Caco-2 (cell line): ENCODE measurements around the gene VAT1L. TPM values are rescaled to one million over a fixed set of nuclear protein-coding genes. Genes with fewer than 3 reads are reported as not detected.

Experiments used
- BruUV-seq: library from RNA; stranded (reverse); fragments of 400-500 nt; replicated peaks from 2 replicates; lab custom pipeline; 2021; lab: Mats Ljungman, UMichigan
- CTCF ChIA-PET: fragments of 300-600 bp; sonication (Branson Sonifier 250); formaldehyde crosslinking; loops from one replicate; lab custom pipeline; 2022; ENCODE audit warnings: antibody characterized with exemption; lab: Charles Lee
- POLR2A ChIA-PET: fragments of 300-600 bp; sonication (Branson Sonifier 250); formaldehyde crosslinking; loops from one replicate; lab custom pipeline; 2022; ENCODE audit warnings: antibody characterized with exemption; lab: Charles Lee
- DNase-seq, 2 experiments: peaks; one replicate each; pipeline versions ENCODE4 v3.0.0 to v3.0.0-alpha.2; 2020 to 2022
- H3K27me3 ChIP-seq: replicated peaks from 2 replicates; pipeline ENCODE4 v1.6.0; 2011; ENCODE audit warnings: low read length; ENCODE audit not compliant: control insufficient read depth, insufficient read depth
- H3K36me3 ChIP-seq: 2 replicates; pipeline ENCODE4 v1.5.1; 2011; ENCODE audit warnings: low read length; ENCODE audit not compliant: control insufficient read depth, insufficient read depth
- H3K4me1 ChIP-seq: fragments of 250-450 bp; sonication (Bioruptor Pico); 2 replicates; pipeline ENCODE4 v1.5.1; 2020; ENCODE audit warnings: mild to moderate bottlenecking
- H3K4me3 ChIP-seq: 2 replicates; pipeline ENCODE4 v1.5.1; 2011; ENCODE audit warnings: low read depth, mild to moderate bottlenecking, control low read depth, low read length
- H3K9me3 ChIP-seq: fragments of 250-450 bp; sonication (Bioruptor Pico); 2 replicates; pipeline ENCODE4 v1.5.1; 2020; ENCODE audit warnings: mild to moderate bottlenecking, moderate library complexity
- H3K27ac Mint-ChIP-seq: one replicate; pipeline ENCODE4 v1.8.0; 2022; ENCODE audit warnings: mixed read lengths; ENCODE audit not compliant: unreplicated experiment
- H3K27me3 Mint-ChIP-seq: one replicate; pipeline ENCODE4 v1.8.0; 2022; ENCODE audit warnings: mixed read lengths; ENCODE audit not compliant: insufficient read depth, unreplicated experiment
- H3K36me3 Mint-ChIP-seq: one replicate; pipeline ENCODE4 v1.8.0; 2022; ENCODE audit warnings: mild to moderate bottlenecking, mixed read lengths; ENCODE audit not compliant: insufficient read depth, unreplicated experiment
- H3K4me1 Mint-ChIP-seq: one replicate; pipeline ENCODE4 v1.8.0; 2022; ENCODE audit warnings: low read depth, mixed read lengths; ENCODE audit not compliant: unreplicated experiment
- H3K4me3 Mint-ChIP-seq: one replicate; pipeline ENCODE4 v1.8.0; 2022; ENCODE audit warnings: mild to moderate bottlenecking, moderate library complexity, mixed read lengths; ENCODE audit not compliant: unreplicated experiment
- H3K9me3 Mint-ChIP-seq: one replicate; pipeline ENCODE4 v1.8.0; 2022; ENCODE audit warnings: mixed read lengths; ENCODE audit not compliant: unreplicated experiment
- CTCF ChIP-seq, 2 experiments: fragments of 200-600 bp in 1 of 2; IDR thresholded peaks; 1 replicate in 1 of 2; 2 replicates in 1 of 2; pipeline versions ENCODE4 v1.5.1 to v1.8.0; 2011 to 2022; ENCODE audit warnings: antibody characterized with exemption in 1 of 2, control low read depth in 1 of 2, inconsistent platforms in 1 of 2, low read depth in 1 of 2, low read length in 1 of 2, mild to moderate bottlenecking in 1 of 2, moderate library complexity in 1 of 2; ENCODE audit not compliant: insufficient read depth in 1 of 2, severe bottlenecking in 1 of 2, unreplicated experiment in 1 of 2
- intact Hi-C: fragments of 100-400 bp; cut with micrococcal nuclease; formaldehyde crosslinking; loops from one replicate; pipeline ENCODE4 v1.10.0; 2022; ENCODE audit not compliant: unreplicated experiment
- total RNA-seq: library from RNA; stranded (reverse); gene quantifications from 2 replicates; pipeline ENCODE4 v1.2.3, GENCODE V29; 2022

VAT1L gene
- total RNA-seq, 1 experiment from 2014 or later = not detected

GRCh38 chr16:77790912-77791311 lies 2.5 kb downstream of the VAT1L start:
- H3K36me3 ChIP-seq = no peaks in the 10 kb centered on the region
- peaks cover 3% of the 10 kb centered on the region for H3K27me3 ChIP-seq
- Mint-ChIP-seq H3K36me3 (peaks cover 6% of the 10 kb centered on the region), H3K4me3 (no peak overlapping the region), H3K27me3 (peaks cover 43% of the 10 kb centered on the region), H3K9me3 (no peaks in the 10 kb centered on the region), H3K27ac (no peak overlapping the region), H3K4me1 (no peaks in the 10 kb centered on the region)
- ChIA-PET POLR2A (no interaction called here), CTCF (no interaction called here)
- no peak overlapping the region for H3K4me3 ChIP-seq
- TF ChIP-seq CTCF (IDR thresholded peaks at IDR 0.05; ENCODE audit: insufficient read depth in 1 of 2, low read depth in 1 of 2, low read length in 1 of 2, severe bottlenecking in 1 of 2, unreplicated experiment in 1 of 2) = no peak
- no peaks in the 10 kb centered on the region for H3K4me1 ChIP-seq
- H3K9me3 ChIP-seq = no peaks in the 10 kb centered on the region
- no peak for DNase-seq
- intact Hi-C loops = no loop called here
- BruUV-seq = no TSS peak

GRCh38 chr16:77793417-77793816 lies 5.1 kb downstream of the VAT1L start:
- no TSS peak for BruUV-seq
- no peak for TF ChIP-seq CTCF (IDR thresholded peaks at IDR 0.05; ENCODE audit: insufficient read depth in 1 of 2, low read depth in 1 of 2, low read length in 1 of 2, severe bottlenecking in 1 of 2, unreplicated experiment in 1 of 2)
- Histone ChIP-seq H3K9me3 (no peaks in the 10 kb centered on the region), H3K27me3 (no peaks in the 10 kb centered on the region; the same call in none of the 2 replicates), H3K36me3 (no peaks in the 10 kb centered on the region), H3K4me3 (no peak overlapping the region), H3K4me1 (no peaks in the 10 kb centered on the region)
- no peak for DNase-seq
- peaks cover 24% of the 10 kb centered on the region for H3K27me3 Mint-ChIP-seq
- H3K27ac Mint-ChIP-seq = no peak overlapping the region
- CTCF ChIA-PET = no interaction called here
- peaks cover 3% of the 10 kb centered on the region for H3K36me3 Mint-ChIP-seq
- H3K4me1 Mint-ChIP-seq = no peaks in the 10 kb centered on the region
- H3K9me3 Mint-ChIP-seq = no peaks in the 10 kb centered on the region
- POLR2A ChIA-PET = no interaction called here
- intact Hi-C loops = no loop called here
- H3K4me3 Mint-ChIP-seq = no peak overlapping the region

- ChIA-PET POLR2A (no interaction called here), CTCF (no interaction called here)
- Histone ChIP-seq H3K4me3 (no peak overlapping the region), H3K27me3 (peaks cover 2% of the 10 kb centered on the region), H3K36me3 (no peaks in the 10 kb centered on the region), H3K4me1 (no peaks in the 10 kb centered on the region), H3K9me3 (no peaks in the 10 kb centered on the region)
- Mint-ChIP-seq H3K27ac (no peak overlapping the region), H3K4me1 (no peaks in the 10 kb centered on the region), H3K4me3 (no peak overlapping the region), H3K9me3 (no peaks in the 10 kb centered on the region), H3K36me3 (no peaks in the 10 kb centered on the region), H3K27me3 (peaks cover 24% of the 10 kb centered on the region)
- DNase-seq = no peak
- intact Hi-C loops = no loop called here
- no peak for TF ChIP-seq CTCF (IDR thresholded peaks at IDR 0.05; ENCODE audit: insufficient read depth in 1 of 2, low read depth in 1 of 2, low read length in 1 of 2, severe bottlenecking in 1 of 2, unreplicated experiment in 1 of 2)
- no TSS peak for BruUV-seq
These were observed 6.2 kb downstream of the VAT1L start for GRCh38 chr16:77794586-77794985.
